ENCODE results near the gene CTDSPL. TPM values are rescaled to one million over a fixed set of nuclear protein-coding genes. Genes with fewer than 3 reads are reported as not detected.

Gene CTDSPL
- total and polyA plus RNA-seq, 2 of the 8 experiments (the other 6 are each of a cell fraction or from before 2014, with no cell fraction given) = 20.3 to 42.2 TPM

DNA sequence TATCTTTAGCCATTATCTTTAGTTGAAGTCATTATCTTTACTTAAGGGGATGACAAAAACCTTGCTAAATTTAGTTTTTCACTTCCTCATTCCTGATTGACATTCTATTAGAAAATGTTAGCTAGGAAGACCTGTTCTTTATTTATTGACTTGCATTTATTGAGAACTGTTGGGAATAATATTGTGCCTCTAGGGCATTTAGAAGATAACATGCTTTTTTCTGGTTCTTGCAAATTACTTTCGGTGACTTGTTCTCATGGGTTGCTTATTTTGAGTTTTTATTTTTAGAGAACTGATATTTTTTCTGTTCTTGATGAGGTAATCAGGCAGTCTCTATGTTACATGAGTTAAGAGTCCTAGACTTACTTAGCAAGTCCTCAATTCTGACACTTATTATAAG lies 48.3 kb upstream of the CTDSPL start:
- no peak overlapping the region for H3K4me3 ChIP-seq (ENCODE audit: extremely low read depth in 1 of 4, insufficient read depth in 2 of 4, low read depth in 3 of 4, low read length in 4 of 4)
- no peak overlapping the region for H2BK12ac ChIP-seq (ENCODE audit: low read depth, low read length)
- H2BK120ac ChIP-seq (replicated peaks; ENCODE audit: low read depth, low read length) = no peak overlapping the region
- H2BK5ac ChIP-seq (ENCODE audit: low read depth, low read length) = no peak overlapping the region
- DNase-seq (ENCODE audit: low read depth in 1 of 2, low spot score in 2 of 2) (no peak), FAIRE-seq (no peak)
- no peak overlapping the region for H3K56ac ChIP-seq (replicated peaks; ENCODE audit: insufficient read length, low read depth, low read length)
- H4K5ac ChIP-seq (ENCODE audit: insufficient read length, low read depth, low read length) = no peak overlapping the region
- no peak overlapping the region for H3K4ac ChIP-seq (replicated peaks; ENCODE audit: insufficient read length, low read depth, low read length)
- H3K9me3 ChIP-seq (ENCODE audit: insufficient read depth in 2 of 2, low read depth in 1 of 2, low read length in 1 of 2) = no peaks in the 10 kb centered on the region
- H3K18ac ChIP-seq (ENCODE audit: extremely low read depth, low read length) = no peak overlapping the region
- H3K23me2 ChIP-seq (ENCODE audit: low read depth, low read length) = no peaks in the 10 kb centered on the region
- no peaks in the 10 kb centered on the region for H4K20me1 ChIP-seq (replicated peaks in 1 of 2; ENCODE audit: control insufficient read depth in 1 of 2, insufficient read depth in 2 of 2, low read length in 2 of 2)
- H3K27me3 ChIP-seq (replicated peaks in 1 of 4; ENCODE audit: control insufficient read depth in 3 of 4, extremely low read depth in 1 of 4, insufficient read depth in 3 of 4, low read length in 3 of 4) = no peaks in the 10 kb centered on the region
- POLR2A ChIA-PET (ENCODE audit: partially characterized antibody) = no interaction called here
- H4K8ac ChIP-seq (ENCODE audit: extremely low read depth, insufficient read depth, low read length) = no peak overlapping the region
- H2AK5ac ChIP-seq (ENCODE audit: low read depth, low read length) = no peak overlapping the region
- no peaks in the 10 kb centered on the region for H3K79me2 ChIP-seq (ENCODE audit: control insufficient read depth in 1 of 2, insufficient read depth in 2 of 2, low read length in 2 of 2)
- CTCF ChIA-PET (ENCODE audit: partially characterized antibody) = interaction anchor here (1.0 to 6.2 kb wide), 6 partner anchors 12 to 258 kb away, joined by 3 to 35 read pairs (median 14); no protein-coding TSS in a partner anchor
- no peak overlapping the region for H3K14ac ChIP-seq (ENCODE audit: insufficient read length)
- no peak overlapping the region for H3K9ac ChIP-seq (replicated peaks in 1 of 4; ENCODE audit: extremely low read depth in 1 of 4, low read depth in 3 of 4, low read length in 3 of 4)
- no peak overlapping the region for H4K91ac ChIP-seq (replicated peaks; ENCODE audit: insufficient read length, low read length)
- H3K36me3 ChIP-seq (ENCODE audit: control insufficient read depth in 2 of 4, insufficient read depth in 4 of 4, low read length in 3 of 4) = no peaks in the 10 kb centered on the region; a peak in 1 of 8 replicates
- no peaks in the 10 kb centered on the region for H3K79me1 ChIP-seq (ENCODE audit: low read depth, low read length)
- H3K27ac ChIP-seq (ENCODE audit: low read depth, low read length) = no peak overlapping the region
- no peak overlapping the region for H2BK20ac ChIP-seq (ENCODE audit: low read length)
- 85% methylated on average over 1 of the region's 1 CpG; no CpG with 5 or more reads in 1 of the 2 experiments for WGBS, 2 experiments (ENCODE audit: extremely low coverage in 1 of 2, insufficient coverage in 1 of 2, insufficient read length in 1 of 2, insufficient replicate concordance in 2 of 2, low coverage in 1 of 2, low lambda C conversion rate in 2 of 2, missing lambda C conversion rate in 1 of 2)
- no peaks in the 10 kb centered on the region for H3K4me1 ChIP-seq (replicated peaks in 1 of 4; ENCODE audit: control insufficient read depth in 3 of 4, insufficient read depth in 4 of 4, low read length in 3 of 4)
- no peak overlapping the region for H2AFZ ChIP-seq (ENCODE audit: low read length)
- H3K4me2 ChIP-seq (ENCODE audit: insufficient read depth in 1 of 2, low read depth in 2 of 2, low read length in 2 of 2) = no peak overlapping the region
- no peak overlapping the region for H3K23ac ChIP-seq (ENCODE audit: insufficient read length)
- no peak overlapping the region for H2BK15ac ChIP-seq (ENCODE audit: low read length)
- TF ChIP-seq FOSL1 (IDR thresholded peaks at IDR 0.05; ENCODE audit: insufficient read depth, low read depth, low read length) (no peak), BRCA1 (IDR thresholded peaks at IDR 0.05; ENCODE audit: low read depth, low read length) (no peak), SUZ12 (IDR thresholded peaks at IDR 0.05; ENCODE audit: low read length) (no peak), TAF7 (optimal IDR thresholded peaks at IDR 0.05; ENCODE audit: borderline replicate concordance, low read depth, low read length) (no peak), NRF1 (IDR thresholded peaks at IDR 0.05; ENCODE audit: low read depth, low read length) (no peak), EP300 (IDR thresholded peaks at IDR 0.05; ENCODE audit: borderline replicate concordance in 1 of 2, low read depth in 2 of 2, low read length in 2 of 2) (no peak), SIRT6 (IDR thresholded peaks at IDR 0.05; ENCODE audit: low read length) (no peak), TBP (IDR thresholded peaks at IDR 0.05; ENCODE audit: low read depth, low read length) (no peak), SIN3A (conservative IDR thresholded peaks at IDR 0.05 in 1 of 2, IDR thresholded peaks at IDR 0.05 in 1 of 2; ENCODE audit: low read depth in 1 of 2, low read length in 2 of 2) (no peak), POU5F1 (IDR thresholded peaks at IDR 0.05; ENCODE audit: low read depth, low read length) (no peak), RBBP5 (IDR thresholded peaks at IDR 0.05; ENCODE audit: borderline replicate concordance, low read depth, low read length) (no peak), RAD21 (IDR thresholded peaks at IDR 0.05 in 1 of 2, conservative IDR thresholded peaks at IDR 0.05 in 1 of 2; ENCODE audit: low read depth in 2 of 2, low read length in 2 of 2) (no peak)
- TF ChIP-seq, protein P1, sequence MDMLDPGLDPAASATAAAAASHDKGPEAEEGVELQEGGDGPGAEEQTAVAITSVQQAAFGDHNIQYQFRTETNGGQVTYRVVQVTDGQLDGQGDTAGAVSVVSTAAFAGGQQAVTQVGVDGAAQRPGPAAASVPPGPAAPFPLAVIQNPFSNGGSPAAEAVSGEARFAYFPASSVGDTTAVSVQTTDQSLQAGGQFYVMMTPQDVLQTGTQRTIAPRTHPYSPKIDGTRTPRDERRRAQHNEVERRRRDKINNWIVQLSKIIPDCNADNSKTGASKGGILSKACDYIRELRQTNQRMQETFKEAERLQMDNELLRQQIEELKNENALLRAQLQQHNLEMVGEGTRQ (IDR thresholded peaks at IDR 0.05; ENCODE audit: low read length) = no peak
